Choroid plexus epithelial cell (primary cell): ENCODE data around the gene IL1RAPL1.

Experiments used
- DNase-seq: peaks from one replicate; pipeline ENCODE4 v3.0.0-alpha.2; 2010; ENCODE audit warnings: low read depth
- H3K4me3 ChIP-seq: 2 replicates; pipeline ENCODE4 v1.5.1; 2011; ENCODE audit warnings: low read depth, mild to moderate bottlenecking, control low read depth, low read length, moderate library complexity
- TF ChIP-seq, protein P1 (sequence below): conservative IDR thresholded peaks from 2 replicates; pipeline ENCODE4 v1.5.1; 2011; ENCODE audit warnings: low read depth, mild to moderate bottlenecking, control low read depth, inconsistent platforms, low read length, moderate library complexity

IL1RAPL1 gene

DNA sequence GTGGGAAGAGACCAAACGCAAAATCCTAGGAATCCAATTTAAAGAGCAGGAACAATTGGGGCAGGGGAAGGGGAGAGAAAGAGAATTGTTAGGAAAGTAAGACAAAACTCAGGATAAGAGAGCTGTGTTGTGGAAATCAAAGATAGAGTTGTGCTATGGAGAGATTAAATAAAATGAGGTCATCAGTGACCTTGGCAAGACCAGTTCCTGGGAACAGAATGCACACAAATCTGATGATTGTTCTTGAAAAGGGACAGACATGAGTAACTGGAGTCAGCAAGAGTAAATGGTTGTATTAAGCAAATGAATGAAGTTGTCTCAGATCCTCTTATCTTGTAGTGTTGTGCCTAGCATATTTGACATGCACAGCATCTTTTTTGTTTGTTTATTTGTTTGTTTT lies 267.4 kb downstream of the IL1RAPL1 start:
- TF ChIP-seq, protein P1, sequence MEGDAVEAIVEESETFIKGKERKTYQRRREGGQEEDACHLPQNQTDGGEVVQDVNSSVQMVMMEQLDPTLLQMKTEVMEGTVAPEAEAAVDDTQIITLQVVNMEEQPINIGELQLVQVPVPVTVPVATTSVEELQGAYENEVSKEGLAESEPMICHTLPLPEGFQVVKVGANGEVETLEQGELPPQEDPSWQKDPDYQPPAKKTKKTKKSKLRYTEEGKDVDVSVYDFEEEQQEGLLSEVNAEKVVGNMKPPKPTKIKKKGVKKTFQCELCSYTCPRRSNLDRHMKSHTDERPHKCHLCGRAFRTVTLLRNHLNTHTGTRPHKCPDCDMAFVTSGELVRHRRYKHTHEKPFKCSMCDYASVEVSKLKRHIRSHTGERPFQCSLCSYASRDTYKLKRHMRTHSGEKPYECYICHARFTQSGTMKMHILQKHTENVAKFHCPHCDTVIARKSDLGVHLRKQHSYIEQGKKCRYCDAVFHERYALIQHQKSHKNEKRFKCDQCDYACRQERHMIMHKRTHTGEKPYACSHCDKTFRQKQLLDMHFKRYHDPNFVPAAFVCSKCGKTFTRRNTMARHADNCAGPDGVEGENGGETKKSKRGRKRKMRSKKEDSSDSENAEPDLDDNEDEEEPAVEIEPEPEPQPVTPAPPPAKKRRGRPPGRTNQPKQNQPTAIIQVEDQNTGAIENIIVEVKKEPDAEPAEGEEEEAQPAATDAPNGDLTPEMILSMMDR, result no peak
- peak; percentile 7 for DNase-seq
- H3K4me3 ChIP-seq, result no peak overlapping the region

DNA sequence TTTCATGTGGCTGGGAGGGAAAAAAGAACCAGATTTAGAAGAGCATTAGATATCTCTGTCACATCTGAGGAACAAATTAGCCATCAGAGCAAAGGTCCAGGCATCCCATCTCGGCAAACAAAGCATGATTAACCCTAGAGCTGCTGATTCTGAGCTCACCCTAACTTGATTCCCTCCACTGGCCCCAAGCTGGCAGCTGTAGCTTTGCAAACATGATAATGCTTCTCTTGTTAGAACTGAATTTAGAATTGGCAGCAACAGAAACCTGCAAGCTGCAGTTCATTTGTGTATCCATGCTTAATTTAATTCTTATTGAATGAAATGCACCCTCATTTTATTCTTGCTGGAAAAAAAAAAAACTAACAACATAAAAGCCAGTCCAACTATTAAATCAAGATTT lies 289.2 kb downstream of the IL1RAPL1 start:
- no peak overlapping the region for H3K4me3 ChIP-seq
- no peak for DNase-seq
- TF ChIP-seq, protein P1, result no peak

DNA sequence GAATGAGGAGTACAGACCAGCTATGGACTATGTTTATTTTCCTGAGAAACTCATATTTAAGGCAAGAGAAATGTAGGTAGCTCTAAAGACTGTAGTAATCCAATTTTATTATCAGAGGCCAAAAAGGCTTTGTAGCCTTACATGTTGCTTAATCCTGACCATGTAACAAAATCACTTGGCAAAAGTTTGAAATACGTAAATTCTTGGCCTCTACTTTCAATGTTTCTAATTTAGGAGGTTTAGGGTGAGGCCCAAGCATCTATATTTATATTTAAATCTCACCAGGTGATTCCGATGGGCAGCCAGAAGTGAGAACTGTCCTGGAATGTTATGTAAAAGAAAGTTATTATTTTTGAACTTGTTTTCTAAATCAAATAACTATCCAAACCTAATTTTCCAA lies 289.7 kb downstream of the IL1RAPL1 start:
- TF ChIP-seq, protein P1, result no peak
- DNase-seq, result no peak
- no peak overlapping the region for H3K4me3 ChIP-seq

DNA sequence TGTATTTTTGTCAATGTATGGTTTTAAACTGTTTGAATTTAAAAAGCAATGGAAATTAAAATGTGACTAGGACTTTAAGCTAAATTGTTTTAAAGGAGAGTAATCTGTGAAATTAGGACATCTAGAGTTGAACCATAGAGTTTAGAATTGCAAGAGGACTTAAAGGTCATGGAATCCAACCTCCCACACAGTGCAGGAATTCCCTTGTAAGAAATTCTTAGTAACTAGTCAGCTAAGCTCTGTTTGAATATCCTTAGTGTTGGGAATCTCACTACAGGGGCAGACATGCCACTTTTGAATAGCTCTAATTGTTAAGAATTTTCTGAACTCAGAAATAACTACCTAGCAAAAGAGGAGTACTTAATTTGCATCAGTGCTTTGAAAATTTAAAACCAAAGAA lies 292.9 kb downstream of the IL1RAPL1 start:
- TF ChIP-seq, protein P1, result no peak
- H3K4me3 ChIP-seq, result no peak overlapping the region
- DNase-seq, result peak; percentile 80

DNA sequence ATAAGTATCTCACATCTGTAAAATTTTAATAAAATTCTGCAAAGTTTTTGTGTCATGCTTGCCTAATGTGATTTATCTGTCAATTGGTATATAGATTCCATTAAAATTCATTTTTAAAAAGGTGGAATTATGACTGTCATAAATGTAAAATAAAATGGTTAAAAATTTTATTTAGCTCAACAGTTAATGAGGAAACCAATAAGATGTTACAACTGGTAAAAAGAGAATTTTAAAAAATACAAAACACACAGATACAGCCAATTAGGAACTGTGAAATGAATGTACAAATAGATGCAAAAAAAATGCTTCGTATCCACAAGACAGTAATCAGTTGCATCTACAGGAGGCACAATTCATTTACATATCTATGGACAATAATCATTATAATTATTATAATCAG lies 297.6 kb downstream of the IL1RAPL1 start:
- TF ChIP-seq, protein P1, result no peak
- H3K4me3 ChIP-seq, result no peak overlapping the region

DNA sequence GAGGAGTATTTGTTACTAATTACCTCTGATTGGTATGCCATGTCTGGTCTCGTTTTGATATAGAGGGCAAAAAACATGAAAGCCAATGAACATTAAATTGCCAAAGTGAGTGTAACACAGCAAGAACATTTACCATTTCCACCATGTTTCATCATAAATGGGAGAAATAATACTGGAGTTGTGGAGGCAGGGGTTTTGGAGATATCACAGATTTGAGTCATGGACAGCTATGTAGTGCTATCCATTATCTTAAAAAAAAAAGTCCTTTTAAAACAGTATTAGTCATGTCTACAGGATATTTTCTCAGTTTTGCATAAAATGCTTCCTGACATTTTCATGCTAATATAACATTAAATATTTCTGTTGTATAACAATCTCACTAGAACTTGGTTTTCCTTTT lies 301.2 kb downstream of the IL1RAPL1 start:
- H3K4me3 ChIP-seq, result no peak overlapping the region
- peak; percentile 41 for DNase-seq
- TF ChIP-seq, protein P1, result no peak

More for the DNA sequence above, 297.6 kb downstream of the IL1RAPL1 start:
- no peak for DNase-seq

DNA sequence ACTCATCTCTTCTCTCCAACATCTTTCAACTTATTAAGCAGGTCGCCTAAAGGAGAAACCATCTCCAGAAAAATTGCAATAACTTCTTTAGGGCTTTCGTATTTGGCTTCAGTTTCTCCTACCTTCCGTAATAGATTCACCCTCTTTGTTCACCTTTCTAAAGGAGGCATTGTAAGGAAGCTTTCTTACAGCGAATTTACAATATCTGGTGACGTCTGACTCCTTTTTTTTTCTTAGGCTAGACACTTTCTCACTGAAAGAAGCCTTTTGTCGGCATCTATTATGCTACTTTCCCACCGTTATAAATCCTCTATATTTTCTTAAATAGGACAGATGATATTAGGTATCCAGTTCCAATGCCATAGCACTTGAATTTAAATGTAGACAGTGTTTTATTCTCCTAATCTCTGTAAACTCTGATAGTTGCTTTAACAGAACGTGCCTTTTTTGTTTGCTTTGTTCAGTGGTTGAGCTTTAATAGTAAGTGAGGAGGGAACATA lies 302.4 kb downstream of the IL1RAPL1 start:
- H3K4me3 ChIP-seq, result no peak overlapping the region

More for the DNA sequence above, 302.4 kb downstream of the IL1RAPL1 start:
- no peak for DNase-seq
- TF ChIP-seq, protein P1, result no peak
